Adrenal gland (tissue), 12 donors: ENCODE results near the gene HES3. TPM values are rescaled to one million over a fixed set of nuclear protein-coding genes. Genes with fewer than 3 reads are reported as not detected.

Experiments used
- DNase-seq, 7 donors: peaks; one replicate each; pipeline ENCODE4 v3.0.0-alpha.2; 2019 to 2020
- H3K27ac ChIP-seq, 5 donors: fragments of 200-600 bp; sonication (generic) in 4 of 5; 1 replicate in 3 of 5; 2 replicates in 2 of 5; pipeline versions ENCODE4 v1.5.1 to v1.8.0; 2016 to 2020; ENCODE audit warnings: mild to moderate bottlenecking in 1 of 5
- H3K27me3 ChIP-seq: fragments of 200-600 bp; 2 replicates; pipeline ENCODE4 v1.8.0; 2021
- H3K36me3 ChIP-seq, 2 donors: fragments of 200-600 bp; replicated peaks in 1 of 2; 1 replicate in 1 of 2; 2 replicates in 1 of 2; pipeline versions ENCODE4 v1.5.1 to v1.8.0; 2018 to 2022
- H3K4me1 ChIP-seq, 2 donors: fragments of 200-600 bp; replicated peaks in 1 of 2; 1 replicate in 1 of 2; 2 replicates in 1 of 2; pipeline versions ENCODE4 v1.5.1 to v1.8.0; 2018 to 2021
- H3K4me3 ChIP-seq, 4 donors: fragments of 200-600 bp; sonication (generic) in 3 of 4; one replicate each; pipeline ENCODE4 v1.5.1; 2016 to 2018
- H3K9me3 ChIP-seq, 3 donors: fragments of 200-600 bp; sonication (generic) in 1 of 3; replicated peaks in 1 of 3; 1 replicate in 2 of 3; 2 replicates in 1 of 3; pipeline versions ENCODE4 v1.5.1 to v1.8.0; 2016 to 2021
- POLR2A ChIP-seq, 2 donors: fragments of 450-650 bp; IDR thresholded peaks; one replicate each; pipeline ENCODE4 v1.6.1; 2017; ENCODE audit warnings: antibody characterized with exemption in 2 of 2, mild to moderate bottlenecking in 2 of 2, moderate library complexity in 1 of 2
- WGBS, 4 donors: extraction: QIAGEN DNeasy Blood & Tissue Kit in 2 of 4; methylation state at CpG; one replicate each; pipeline versions ENCODE4 v1.1.5 to v1.1.7; 2013 to 2017; 5-methylcytosine and 5-hydroxymethylcytosine counted together
- intact Hi-C, 2 donors: fragments of 100-400 bp; cut with DNase I; formaldehyde crosslinking; loops; one replicate each; pipeline versions ENCODE4 v1.14.1 to v1.15.0; 2022 to 2023
- polyA plus RNA-seq, 3 donors: library from polyadenylated mRNA; stranded (reverse); fragments of 200-250 nt in 2 of 3; fragments of 350-450 nt in 1 of 3; fragmentation: Illumina TruSeq in 1 of 3; extraction: RNeasy Lipid Tissue Mini Kit (QIAGEN cat#74804) in 1 of 3; gene quantifications; one replicate each; pipeline ENCODE4 v1.2.3, GENCODE V29; 2013 to 2014
- total RNA-seq, 9 donors: library from RNA; depleted of rRNA in 4 of 9; stranded (reverse); fragments of >200 nt in 4 of 9; fragments of 120-200 nt in 1 of 9; fragmentation: NEBNext Ultra II Directional in 1 of 9; extraction: Animal tissue kit (Norgen Biotek cat#: 25700) in 1 of 9; gene quantifications; one replicate each; pipeline versions ENCODE4 v1.1.0 to v1.2.4, GENCODE V29; 2013 to 2023
- TF ChIP-seq, protein P1 (sequence below), 6 experiments: fragments of 450-650 bp in 4 of 6; fragments of 200-600 bp in 2 of 6; sonication (generic) in 1 of 6; IDR thresholded peaks; 1 replicate in 5 of 6; 2 replicates in 1 of 6; pipeline versions ENCODE4 v1.5.1 to v1.8.0; 2016 to 2021; ENCODE audit warnings: antibody characterized with exemption in 6 of 6, mild to moderate bottlenecking in 2 of 6, moderate library complexity in 1 of 6
- donor health status: healthy with polysubstance abuse.
- donor health status: Bipolar disorder and iron deficiency.
- donor health status: DM: yes; HTN: yes; CAD: no.
- donor health status: DM: no; HTN: no; CAD: no.
- donor health status: DM: no; HTN: no; CAD: no.
- donor health status: DM: yes; HTN: yes; CAD: no.

The HES3 gene
- total and polyA plus RNA-seq, 12 donors = not detected

DNA sequence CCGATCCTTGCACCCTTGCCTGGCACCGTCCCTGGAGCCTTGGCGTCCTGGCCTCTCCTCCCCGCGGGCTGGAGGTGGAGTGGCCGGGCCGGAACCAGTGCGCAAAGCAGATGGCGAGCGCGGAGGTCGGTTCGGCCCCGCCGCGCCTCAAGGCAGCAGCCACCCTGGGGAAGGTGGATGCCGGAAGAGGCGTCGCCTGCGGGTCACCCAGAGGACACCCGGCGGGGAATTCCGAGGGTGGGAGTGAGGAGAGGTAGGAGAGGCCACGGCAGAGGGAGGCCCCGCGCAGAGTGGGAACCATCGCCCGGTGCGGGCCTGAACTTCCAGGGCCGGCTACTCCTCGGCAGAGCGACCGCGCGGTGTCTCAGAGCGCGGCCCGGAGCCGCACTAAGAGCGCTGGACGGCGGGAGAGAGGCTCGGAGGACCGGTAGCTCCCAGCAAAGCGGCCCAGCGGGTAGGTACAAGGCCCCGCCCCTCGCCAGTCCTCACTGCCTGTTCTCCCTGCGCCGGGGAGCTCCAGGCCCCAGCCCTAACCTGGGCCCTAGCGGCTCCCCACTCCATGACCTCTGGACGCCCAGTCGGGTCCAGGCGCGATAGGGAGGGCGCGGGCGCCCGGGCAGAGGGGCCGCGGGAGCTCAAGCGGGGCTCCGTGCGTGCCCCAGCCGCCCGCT, 38.0 kb upstream of the HES3 start, which contains the start of gene RNF207:
Gene RNF207, plus strand, starts transcription at position 271 of the 671 bp plus-strand sequence. CDS start 417 bp downstream, outside the sequence.
- 0 to 11% (median 9%) methylated on average over 9 to 66 of the region's 66 CpGs for WGBS, 4 donors
- TF ChIP-seq POLR2A (IDR thresholded peaks at IDR 0.05) = peak in 1 of 2 donors; percentile 25
- TF ChIP-seq, protein P1, sequence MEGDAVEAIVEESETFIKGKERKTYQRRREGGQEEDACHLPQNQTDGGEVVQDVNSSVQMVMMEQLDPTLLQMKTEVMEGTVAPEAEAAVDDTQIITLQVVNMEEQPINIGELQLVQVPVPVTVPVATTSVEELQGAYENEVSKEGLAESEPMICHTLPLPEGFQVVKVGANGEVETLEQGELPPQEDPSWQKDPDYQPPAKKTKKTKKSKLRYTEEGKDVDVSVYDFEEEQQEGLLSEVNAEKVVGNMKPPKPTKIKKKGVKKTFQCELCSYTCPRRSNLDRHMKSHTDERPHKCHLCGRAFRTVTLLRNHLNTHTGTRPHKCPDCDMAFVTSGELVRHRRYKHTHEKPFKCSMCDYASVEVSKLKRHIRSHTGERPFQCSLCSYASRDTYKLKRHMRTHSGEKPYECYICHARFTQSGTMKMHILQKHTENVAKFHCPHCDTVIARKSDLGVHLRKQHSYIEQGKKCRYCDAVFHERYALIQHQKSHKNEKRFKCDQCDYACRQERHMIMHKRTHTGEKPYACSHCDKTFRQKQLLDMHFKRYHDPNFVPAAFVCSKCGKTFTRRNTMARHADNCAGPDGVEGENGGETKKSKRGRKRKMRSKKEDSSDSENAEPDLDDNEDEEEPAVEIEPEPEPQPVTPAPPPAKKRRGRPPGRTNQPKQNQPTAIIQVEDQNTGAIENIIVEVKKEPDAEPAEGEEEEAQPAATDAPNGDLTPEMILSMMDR (IDR thresholded peaks at IDR 0.05) = no peak
- Histone ChIP-seq H3K9me3 (no peaks in the 10 kb centered on the region), H3K36me3 (no peaks in the 10 kb centered on the region), H3K4me3 (peak within 1 kb of the TSS in 2 of 4 donors; percentile 8 to 53), H3K4me1 (peaks cover 15 to 32% of the 10 kb centered on the region in 2 donors), H3K27me3 (no peaks in the 10 kb centered on the region), H3K27ac (peak within 1 kb of the TSS in 3 of 5 donors; percentile 28 to 79 (median 52))
- DNase-seq = peak in 6 of 7 donors; percentile 32 to 65 (median 52)
- intact Hi-C loops = loop anchor here (5.0 kb wide), 1 partner anchor 36 kb away; the partner anchor contains the start of gene HES3 (in 2 of the 2)

DNA sequence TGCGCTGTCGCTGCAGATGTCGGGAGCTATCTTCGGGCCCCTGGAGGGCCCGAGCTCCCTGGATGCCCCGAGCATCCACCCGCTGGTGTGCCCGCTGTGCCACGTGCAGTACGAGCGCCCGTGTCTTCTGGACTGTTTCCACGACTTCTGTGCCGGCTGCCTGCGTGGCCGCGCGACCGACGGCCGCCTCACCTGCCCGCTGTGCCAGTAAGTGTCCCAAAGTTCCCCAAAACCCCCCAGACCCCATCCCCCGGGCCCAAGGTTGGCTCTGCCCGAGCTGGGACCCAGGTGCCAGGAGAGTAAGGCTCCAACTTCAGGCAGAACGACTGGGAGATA, 37.5 kb upstream of the HES3 start:
- H3K4me1 ChIP-seq = peaks cover 15 to 32% of the 10 kb centered on the region in 2 donors
- H3K27me3 ChIP-seq = no peaks in the 10 kb centered on the region
- peak overlapping the region in 2 of 5 donors; percentile 52 to 79 for H3K27ac ChIP-seq
- TF ChIP-seq, protein P1 (IDR thresholded peaks at IDR 0.05) = no peak
- no peak for TF ChIP-seq POLR2A (IDR thresholded peaks at IDR 0.05)
- no peaks in the 10 kb centered on the region for H3K9me3 ChIP-seq
- intact Hi-C loops = loop anchor here (5.0 kb wide), 1 partner anchor 36 kb away; the partner anchor contains the start of gene HES3 (in 2 of the 2)
- H3K4me3 ChIP-seq = peak overlapping the region in 2 of 4 donors; percentile 8 to 53
- 43 to 67% (median 47%) methylated on average over 1 to 25 of the region's 25 CpGs for WGBS, 4 donors
- H3K36me3 ChIP-seq = no peaks in the 10 kb centered on the region
- DNase-seq = no peak

DNA sequence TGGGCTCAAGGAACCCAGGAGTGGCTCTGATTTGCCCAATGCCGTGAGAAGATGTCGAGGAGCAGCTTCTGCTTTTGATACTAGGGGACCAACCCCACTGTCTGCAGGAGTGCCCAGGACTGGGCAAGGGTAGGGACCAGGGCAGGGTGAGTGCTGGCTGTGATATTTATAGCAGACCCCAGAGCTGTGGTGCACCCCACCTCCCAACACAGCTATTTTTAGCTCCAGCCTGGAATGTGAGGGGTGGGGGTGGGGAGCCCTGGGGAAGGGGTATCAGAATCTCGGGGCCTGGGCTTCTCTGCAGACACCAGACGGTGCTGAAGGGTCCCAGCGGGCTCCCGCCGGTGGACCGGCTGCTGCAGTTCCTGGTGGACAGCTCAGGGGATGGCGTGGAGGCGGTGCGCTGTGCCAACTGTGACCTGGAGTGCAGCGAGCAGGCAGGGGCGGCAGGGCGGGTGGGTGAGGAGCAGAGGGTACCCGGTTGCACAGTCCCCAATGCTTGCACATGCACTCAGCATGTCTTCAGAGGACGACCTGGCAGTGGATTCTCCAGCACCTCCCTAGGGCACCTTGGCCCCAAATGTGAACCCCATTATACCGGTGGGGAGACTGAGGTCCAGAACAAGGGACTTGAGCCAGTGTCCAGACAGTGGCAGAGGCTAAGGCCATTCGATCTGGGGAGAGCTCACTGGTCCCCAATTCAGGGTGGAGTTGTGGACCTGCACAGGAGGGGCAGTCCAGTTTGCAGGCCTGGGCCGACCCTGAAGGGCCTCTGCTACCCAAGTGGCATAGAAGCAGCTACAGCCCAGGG, 36.7 kb upstream of the HES3 start:
- no peak overlapping the region for H3K27ac ChIP-seq
- intact Hi-C loops = loop anchor here (5.0 kb wide), 1 partner anchor 35 kb away; the partner anchor contains the start of gene HES3 (in 2 of the 2)
- 72 to 86% (median 85%) methylated on average over 15 to 19 of the region's 19 CpGs for WGBS, 4 donors
- DNase-seq = peak in 1 of 7 donors; percentile 24
- TF ChIP-seq POLR2A (IDR thresholded peaks at IDR 0.05) = no peak
- H3K27me3 ChIP-seq = no peaks in the 10 kb centered on the region
- peaks cover 15 to 32% of the 10 kb centered on the region in 2 donors for H3K4me1 ChIP-seq
- no peaks in the 10 kb centered on the region for H3K36me3 ChIP-seq
- H3K9me3 ChIP-seq = no peaks in the 10 kb centered on the region
- no peak overlapping the region for H3K4me3 ChIP-seq

DNA sequence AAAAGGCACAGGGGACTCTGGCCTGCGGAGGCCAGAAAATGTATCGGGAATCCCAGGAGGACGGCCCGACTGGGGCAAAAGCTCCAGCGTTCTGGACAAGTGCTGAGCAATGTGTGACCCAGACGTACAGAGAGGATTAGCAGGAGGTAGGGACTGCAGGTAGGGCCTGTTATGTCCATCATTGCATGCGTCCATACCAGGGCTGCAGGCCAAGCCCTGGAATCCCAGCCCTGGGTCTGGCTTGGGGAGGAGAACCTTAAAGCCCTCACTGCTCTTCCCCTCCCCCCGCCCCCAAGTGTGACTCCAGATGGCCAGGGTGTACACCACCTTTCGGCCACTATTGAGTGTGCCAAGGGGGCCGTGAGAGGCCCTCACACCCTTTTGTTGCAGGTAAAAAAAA, 36.1 kb upstream of the HES3 start:
- no peak overlapping the region for H3K27ac ChIP-seq
- H3K36me3 ChIP-seq = no peaks in the 10 kb centered on the region
- H3K4me1 ChIP-seq = peaks cover 15 to 32% of the 10 kb centered on the region in 2 donors
- DNase-seq = no peak
- H3K27me3 ChIP-seq = no peaks in the 10 kb centered on the region
- 87 to 94% (median 91%) methylated on average over 9 to 10 of the region's 10 CpGs for WGBS, 4 donors
- intact Hi-C loops = loop anchor here (5.0 kb wide), 1 partner anchor 34 kb away; the partner anchor contains the start of gene HES3 (in 2 of the 2)
- TF ChIP-seq, protein P1 (IDR thresholded peaks at IDR 0.05) = no peak
- no peak for TF ChIP-seq POLR2A (IDR thresholded peaks at IDR 0.05)
- H3K4me3 ChIP-seq = no peak overlapping the region
- no peaks in the 10 kb centered on the region for H3K9me3 ChIP-seq
